GM11168 (cell line): Measurements from ENCODE around the gene MAP7.
"Not testable (repeated sequence)": the region's sequence is repeated elsewhere in the genome, so short reads cannot be mapped to it uniquely, and the experiment has no call there.

Source experiments
- in situ Hi-C: fragments of 300-500 bp; cut with MboI; formaldehyde crosslinking; loops from one replicate; pipeline ENCODE4 v1.12.0; 2022; ENCODE audit warnings: low sequenced_read_pairs; ENCODE audit not compliant: unreplicated experiment

Gene MAP7

DNA sequence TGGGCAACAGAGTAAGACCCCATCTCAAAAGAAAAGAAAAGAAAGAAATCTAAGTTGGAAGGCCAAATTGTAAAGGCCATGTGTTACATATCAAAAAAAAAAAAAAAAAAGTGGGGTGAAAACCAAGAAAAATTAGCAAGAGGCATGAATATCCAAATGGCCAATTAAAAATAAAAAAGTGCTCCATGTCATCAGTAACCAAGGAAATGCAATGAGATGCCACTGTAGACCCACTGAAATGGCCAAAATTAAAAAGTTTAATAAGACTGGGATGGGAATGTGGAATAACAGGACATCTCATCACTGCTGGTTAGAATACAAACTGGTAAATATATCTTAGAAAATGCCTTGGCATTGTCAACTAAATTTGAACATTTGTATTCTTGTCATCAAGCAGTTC lies 230.5 kb downstream of the MAP7 start:
- in situ Hi-C loops: no loop called here

- in situ Hi-C loops: no loop called here
Observed at GRCh38 chr6:136318676-136319075, 231.5 kb downstream of the MAP7 start.

- in situ Hi-C loops: no loop called here
Observed at GRCh38 chr6:136317971-136318370, 232.3 kb downstream of the MAP7 start.

DNA sequence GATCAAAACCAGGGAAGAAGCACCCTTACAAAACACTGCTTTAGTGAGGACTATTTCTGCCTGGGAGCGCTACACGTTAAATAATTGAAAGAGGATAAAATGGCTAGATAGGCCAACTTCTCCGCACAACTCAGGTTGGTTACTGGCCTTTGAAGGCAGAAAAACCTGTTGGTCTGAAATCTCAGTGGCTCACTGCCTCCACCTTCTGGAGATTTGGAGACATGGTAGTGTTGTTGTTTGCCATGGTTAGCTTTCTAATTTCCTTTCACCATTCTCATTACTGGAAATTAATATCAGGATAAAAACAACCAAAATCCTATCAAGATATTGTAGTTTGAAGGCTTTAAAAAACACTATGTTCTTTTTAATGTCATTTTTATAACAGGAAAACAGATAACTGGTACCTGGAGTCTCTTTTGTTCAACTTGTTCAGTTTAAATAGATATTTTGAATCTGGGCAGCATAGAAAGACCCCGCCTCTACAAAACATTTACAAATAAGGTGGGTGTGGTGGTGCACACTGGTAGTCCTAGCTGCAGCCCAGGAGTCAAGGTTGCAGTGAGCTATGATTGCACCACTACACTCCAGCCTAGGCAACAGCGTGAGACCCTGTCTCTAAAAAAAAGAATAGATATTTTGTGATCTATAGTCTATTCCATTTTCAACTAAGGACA lies 233.1 kb downstream of the MAP7 start:
- in situ Hi-C loops: no loop called here

DNA sequence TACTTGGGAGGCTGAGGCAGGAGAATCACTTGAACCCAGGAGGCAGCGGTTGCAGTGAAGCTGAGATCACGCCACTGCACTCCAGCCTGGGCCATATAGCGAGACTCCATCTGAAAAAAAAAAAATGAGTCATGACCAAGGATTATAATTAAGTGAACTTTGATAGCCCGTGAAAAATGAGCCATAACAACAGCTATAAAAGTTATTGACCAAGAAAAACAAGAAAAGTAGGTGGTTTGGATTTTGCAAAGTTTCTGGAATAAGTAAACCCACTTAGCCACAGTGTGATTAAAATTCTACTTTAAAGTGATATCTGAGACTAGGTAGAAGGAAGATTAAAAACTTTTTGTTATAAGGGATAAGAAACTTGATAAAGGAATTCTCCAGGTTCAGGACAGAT lies 234.6 kb downstream of the MAP7 start:
- in situ Hi-C loops: no loop called here

DNA sequence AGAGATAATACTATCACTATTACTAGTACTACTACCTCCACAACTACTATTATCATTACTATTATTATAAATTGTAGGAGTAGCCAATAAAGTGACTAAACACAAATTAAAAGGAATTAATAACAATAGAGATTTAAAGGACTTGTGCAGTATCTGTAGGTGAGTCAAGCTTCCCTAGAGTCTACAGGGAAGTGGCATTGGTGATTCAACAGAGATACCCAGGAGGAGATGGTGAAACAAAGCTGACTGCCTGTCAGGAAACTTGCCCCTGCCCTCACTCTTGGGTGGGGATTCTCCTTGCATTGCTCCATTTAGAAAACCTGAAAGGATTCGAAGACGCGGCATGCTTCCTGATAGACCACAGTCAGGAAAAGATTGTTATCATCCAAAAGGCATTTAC lies 237.2 kb downstream of the MAP7 start:
- in situ Hi-C loops: no loop called here

DNA sequence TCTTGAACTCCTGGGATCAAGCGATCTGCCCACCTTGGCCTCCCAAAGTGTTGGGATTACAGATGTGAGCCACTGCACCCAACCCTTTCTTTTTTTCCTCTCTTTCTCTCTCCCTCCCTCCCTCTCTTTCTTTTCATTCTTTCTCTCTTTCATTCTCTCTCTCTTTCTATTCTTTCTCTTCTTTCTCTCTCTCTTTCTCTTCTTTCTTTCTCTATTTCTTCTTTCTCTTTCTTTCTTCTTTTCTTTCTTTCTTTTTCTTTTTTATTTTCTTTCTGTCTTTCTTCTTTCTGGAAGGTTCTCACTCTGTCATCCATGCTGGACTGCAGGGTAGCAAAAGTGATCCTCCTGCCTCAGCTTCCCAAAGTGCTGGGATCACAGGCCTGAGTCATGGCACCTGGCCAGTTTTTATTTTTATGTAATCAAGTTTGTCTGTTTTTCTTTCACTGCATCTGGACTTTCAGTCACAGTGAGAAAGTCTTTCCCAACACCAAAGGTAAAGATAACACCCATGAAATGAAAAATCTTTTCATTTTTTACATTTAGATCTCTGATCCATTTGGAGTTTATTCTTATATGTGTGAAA lies 240.4 kb downstream of the MAP7 start:
- in situ Hi-C loops: no loop called here

DNA sequence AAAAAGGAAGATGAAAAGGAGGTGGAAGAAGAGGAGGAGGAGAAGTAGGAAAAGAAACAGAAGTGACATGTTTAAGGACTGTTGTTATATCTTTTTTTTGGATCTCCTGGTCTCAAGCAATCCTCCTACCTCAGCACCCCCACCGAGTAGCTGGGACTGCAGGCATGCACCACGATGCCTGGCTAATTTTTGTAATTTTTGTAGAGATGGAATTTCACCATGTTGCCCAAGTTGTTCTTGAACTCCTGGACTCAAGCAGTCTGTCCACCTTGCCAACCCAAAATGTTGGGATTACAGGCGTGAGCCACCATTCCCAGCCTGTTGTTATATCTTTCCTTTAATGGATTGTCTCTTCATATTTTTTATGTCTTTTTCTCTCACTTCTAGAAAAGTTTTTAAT lies 241.1 kb downstream of the MAP7 start:
- in situ Hi-C loops: no loop called here

GRCh38 chr6:136308469-136308868 lies 241.8 kb downstream of the MAP7 start:
- in situ Hi-C loops: not testable (repeated sequence)

GRCh38 chr6:136307351-136307750 lies 242.9 kb downstream of the MAP7 start:
- in situ Hi-C loops: no loop called here

DNA sequence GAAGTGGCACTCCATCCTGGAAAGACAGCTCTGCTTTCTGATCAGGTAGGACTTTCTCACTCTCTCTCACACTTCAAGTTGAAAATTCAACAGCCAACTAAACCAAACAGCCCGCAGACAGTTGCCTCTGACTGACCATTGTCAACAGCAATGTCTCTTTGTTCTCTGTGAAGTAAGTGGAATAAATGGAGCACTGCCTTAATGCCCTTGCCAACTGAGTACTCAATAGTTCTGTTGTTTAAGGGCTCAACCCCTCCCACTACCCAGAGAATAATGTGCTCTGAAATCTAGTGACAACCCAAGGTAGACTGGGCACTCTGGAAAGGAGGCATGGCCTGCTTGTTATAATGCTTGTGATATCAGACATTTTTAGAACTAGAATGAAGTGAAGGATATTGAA lies 243.8 kb downstream of the MAP7 start:
- in situ Hi-C loops: no loop called here

GRCh38 chr6:136304410-136304809 lies 245.8 kb downstream of the MAP7 start:
- in situ Hi-C loops: no loop called here

- in situ Hi-C loops: no loop called here
Observed at GRCh38 chr6:136303516-136303915, 246.7 kb downstream of the MAP7 start.

DNA sequence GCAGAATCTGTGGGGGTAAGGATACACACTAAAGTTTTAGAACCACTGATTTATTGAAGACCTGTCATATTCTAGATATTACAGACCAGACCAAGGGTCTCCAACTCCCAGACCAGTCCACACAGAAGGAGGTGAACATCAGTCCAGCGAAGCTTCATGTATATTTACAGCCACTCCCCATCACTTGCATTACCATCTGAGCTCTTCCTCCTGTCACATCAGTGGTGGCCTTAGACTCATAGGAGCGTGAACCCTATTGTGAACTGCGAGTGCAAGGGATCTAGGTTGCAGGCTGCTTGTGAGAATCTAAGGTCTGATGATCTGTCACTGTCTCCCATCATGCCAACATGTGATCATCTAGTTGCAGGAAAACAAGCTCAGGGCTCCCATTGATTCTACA lies 255.6 kb downstream of the MAP7 start:
- in situ Hi-C loops: no loop called here
